ENCODE data around the gene LMAN2. TPM values are rescaled to one million over a fixed set of nuclear protein-coding genes. Genes with fewer than 3 reads are reported as not detected.

LMAN2 gene
- total RNA-seq, 1 experiment from 2014 or later: 106 TPM

- Histone ChIP-seq H3K23me2 (ENCODE audit: insufficient read length, low read depth, low read length, poor library complexity, severe bottlenecking) (peaks cover 4% of the 10 kb centered on the region), H3K4me1 (ENCODE audit: insufficient read depth, low read length) (peaks cover 4% of the 10 kb centered on the region; the same call in 1 of the 2 replicates), H3K23ac (ENCODE audit: insufficient read length, low read depth, low read length) (no peak overlapping the region), H2BK5ac (ENCODE audit: insufficient read length, low read length) (no peak overlapping the region), H4K20me1 (ENCODE audit: control insufficient read depth, insufficient read depth, insufficient read length) (no peaks in the 10 kb centered on the region), H4K5ac (ENCODE audit: insufficient read length, low read depth, low read length) (no peak overlapping the region), H2BK12ac (ENCODE audit: insufficient read length, low read depth, low read length) (no peak overlapping the region), H4K91ac (ENCODE audit: insufficient read length, low read depth, low read length) (no peak overlapping the region), H4K8ac (replicated peaks; ENCODE audit: insufficient read length, low read depth, low read length) (no peak overlapping the region), H3K27me3 (ENCODE audit: insufficient read depth, low read length) (no peaks in the 10 kb centered on the region), H3K18ac (ENCODE audit: insufficient read length, low read depth, low read length) (no peak overlapping the region), H2BK15ac (ENCODE audit: low read depth, low read length) (no peak overlapping the region), H2AK5ac (ENCODE audit: insufficient read length, low read length) (no peak overlapping the region), H3K79me2 (ENCODE audit: insufficient read depth, low read length) (no peaks in the 10 kb centered on the region), H2AFZ (ENCODE audit: low read length) (no peak overlapping the region), H3K56ac (ENCODE audit: insufficient read length, low read depth, low read length) (no peak overlapping the region), H2BK20ac (ENCODE audit: low read depth, low read length, poor library complexity, severe bottlenecking) (no peak overlapping the region), H3K27ac (ENCODE audit: insufficient read length, low read depth, low read length) (no peak overlapping the region), H3K9me3 (ENCODE audit: control insufficient read depth, low read depth, low read length) (no peaks in the 10 kb centered on the region), H3K4ac (ENCODE audit: low read depth, low read length) (no peak overlapping the region), H3K79me1 (ENCODE audit: insufficient read depth, low read depth, low read length, poor library complexity, severe bottlenecking) (no peaks in the 10 kb centered on the region), H3K9ac (ENCODE audit: extremely low read depth, insufficient read length, low read length) (no peak overlapping the region), H3K14ac (ENCODE audit: insufficient read depth, low read length) (no peak overlapping the region), H3K4me2 (ENCODE audit: insufficient read depth, insufficient read length, low read length) (no peak overlapping the region), H3T11ph (ENCODE audit: low read length) (no peak overlapping the region), H2BK120ac (ENCODE audit: low read depth, low read length, poor library complexity, severe bottlenecking) (no peak overlapping the region)
- TF ChIP-seq CTCF (conservative IDR thresholded peaks at IDR 0.05): 0 out of 3 replicates have a peak, but pooled peaks have one; percentile 21
- DNase-seq: peak; percentile 65
- no peaks in the 10 kb centered on the region; a peak in 1 of 5 replicates for H3K9me3 Mint-ChIP-seq
- H3K4me3 Mint-ChIP-seq: peak overlapping the region in 1 of 2 experiments; percentile 55; a peak in 3 of 5 replicates
- H3K27ac Mint-ChIP-seq: peak overlapping the region in 1 of 3 experiments; percentile 83; a peak in 3 of 7 replicates
- no CpG with 5 or more reads among the region's 6 CpGs for WGBS (ENCODE audit: extremely low coverage, insufficient read length, low lambda C conversion rate)
- H3K36me3 Mint-ChIP-seq (ENCODE audit: insufficient read depth in 1 of 3, low read depth in 3 of 3): peaks cover 2 to 15% (median 3%) of the 10 kb centered on the region in 3 experiments
- peaks cover 30 to 50% of the 10 kb centered on the region in 2 experiments for H3K4me1 Mint-ChIP-seq
- peaks cover 3% of the 10 kb centered on the region for H3K27me3 Mint-ChIP-seq (ENCODE audit: low read depth)
These were observed 22.3 kb upstream of the LMAN2 start for GRCh38 chr5:177373806-177374205.
